ENCODE results near the gene CCT3. TPM values are rescaled to one million over a fixed set of nuclear protein-coding genes. Genes with fewer than 3 reads are reported as not detected.
A peak's percentile ranks its signal among the peaks of the same experiment; 100 is the strongest.

CCT3 gene
- total RNA-seq: 100 to 1,000 TPM; 187 to 277 (median 213) TPM

GRCh38 chr1:156338180-156338976 is at the start of gene CCT3, which contains the start of gene TSACC:
Gene CCT3, minus strand, starts transcription at chr1:156338292. Its CDS starts 108 bp downstream, at chr1:156338184.
Gene TSACC, plus strand, starts transcription at chr1:156338526. Its CDS starts 1,232 bp downstream, at chr1:156339758.
- ATAC-seq (ENCODE audit: low FRiP score) (peak; percentile 99), DNase-seq (ENCODE audit: low spot score) (peak; percentile 99)
- TF ChIP-seq CTCF (IDR thresholded peaks at IDR 0.05): no peak

- no peak for ATAC-seq (ENCODE audit: low FRiP score)
- no peak for TF ChIP-seq CTCF (IDR thresholded peaks at IDR 0.05)
- DNase-seq (ENCODE audit: low spot score): no peak
These were observed 49.7 kb upstream of the CCT3 start for GRCh38 chr1:156387870-156388173.

GRCh38 chr1:156386949-156387869 is 49.1 kb upstream of the CCT3 start:
- no peak for TF ChIP-seq CTCF (IDR thresholded peaks at IDR 0.05)
- DNase-seq (ENCODE audit: low spot score) (no peak), ATAC-seq (ENCODE audit: low FRiP score) (no peak)

GRCh38 chr1:156386134-156386901 is 48.2 kb upstream of the CCT3 start:
- no peak for TF ChIP-seq CTCF (IDR thresholded peaks at IDR 0.05)
- ATAC-seq (ENCODE audit: low FRiP score) (no peak), DNase-seq (ENCODE audit: low spot score) (no peak)

GRCh38 chr1:156385534-156386031 is 47.5 kb upstream of the CCT3 start:
- peak in 2 of 3 donors; percentile 62 to 76 for TF ChIP-seq CTCF (IDR thresholded peaks at IDR 0.05)
- no peak for ATAC-seq (ENCODE audit: low FRiP score)

GRCh38 chr1:156384658-156385057 is 46.6 kb upstream of the CCT3 start:
- TF ChIP-seq CTCF (IDR thresholded peaks at IDR 0.05): no peak
- no peak for DNase-seq (ENCODE audit: low spot score)
- no peak for ATAC-seq (ENCODE audit: low FRiP score)

More at GRCh38 chr1:156385534-156386031, 47.5 kb upstream of the CCT3 start:
- DNase-seq (ENCODE audit: low spot score): peak; percentile 74
